MCF 10A (cell line): ENCODE measurements around the gene FBXO15. TPM values are rescaled to one million over a fixed set of nuclear protein-coding genes. Genes with fewer than 3 reads are reported as not detected.

Experiments
- Bru-seq: library from RNA; stranded (reverse); fragments of 400-500 nt; gene quantifications from one replicate; lab custom pipeline; 2021; lab: Mats Ljungman, UMichigan
- BruChase-seq, 2 experiments: library from RNA; stranded (reverse); fragments of 400-500 nt; gene quantifications; one replicate each; lab custom pipeline; 2021; lab: Mats Ljungman, UMichigan
- BruUV-seq: library from RNA; stranded (reverse); fragments of 400-500 nt; replicated peaks from 2 replicates; lab custom pipeline; 2021; lab: Mats Ljungman, UMichigan
- CTCF ChIA-PET: fragments of 300-600 bp; sonication (Branson Sonifier 250); formaldehyde crosslinking; extraction: SDS; loops from one replicate; lab custom pipeline; 2021; ENCODE audit warnings: antibody characterized with exemption, inconsistent platforms; lab: Yijun Ruan, JAX
- POLR2A ChIA-PET: fragments of 300-600, 350-650 bp; sonication (Branson Sonifier 250); formaldehyde crosslinking; extraction: SDS; loops from one replicate; lab custom pipeline; 2020; ENCODE audit warnings: antibody characterized with exemption, inconsistent platforms; lab: Yijun Ruan, JAX
- DNase-seq: peaks from one replicate; pipeline ENCODE4 v3.0.0-alpha.2; 2018; ENCODE audit not compliant: unreplicated experiment
- H3K27ac Mint-ChIP-seq: one replicate; pipeline ENCODE4 v1.8.0; 2022; ENCODE audit warnings: mild to moderate bottlenecking, low read depth, mixed read lengths; ENCODE audit not compliant: unreplicated experiment
- H3K27me3 Mint-ChIP-seq: one replicate; pipeline ENCODE4 v1.8.0; 2022; ENCODE audit warnings: mixed read lengths; ENCODE audit not compliant: insufficient read depth, unreplicated experiment
- H3K36me3 Mint-ChIP-seq: one replicate; pipeline ENCODE4 v1.8.0; 2022; ENCODE audit warnings: mild to moderate bottlenecking, moderate library complexity, mixed read lengths; ENCODE audit not compliant: insufficient read depth, unreplicated experiment
- H3K4me1 Mint-ChIP-seq: one replicate; pipeline ENCODE4 v1.8.0; 2022; ENCODE audit warnings: mixed read lengths; ENCODE audit not compliant: insufficient read depth, unreplicated experiment
- H3K4me3 Mint-ChIP-seq: one replicate; pipeline ENCODE4 v1.8.0; 2022; ENCODE audit warnings: mild to moderate bottlenecking, moderate library complexity, mixed read lengths; ENCODE audit not compliant: unreplicated experiment
- H3K9me3 Mint-ChIP-seq: one replicate; pipeline ENCODE4 v1.8.0; 2022; ENCODE audit warnings: mixed read lengths; ENCODE audit not compliant: unreplicated experiment
- CTCF ChIP-seq: fragments of 200-600 bp; IDR thresholded peaks from one replicate; pipeline ENCODE4 v1.8.0; 2022; ENCODE audit warnings: antibody characterized with exemption, mild to moderate bottlenecking; ENCODE audit not compliant: unreplicated experiment
- intact Hi-C: fragments of 100-400 bp; cut with micrococcal nuclease; formaldehyde crosslinking; loops from 2 replicates; pipeline ENCODE4 v1.14.1; 2022
- long read RNA-seq: library from polyadenylated mRNA; stranded (forward); transcript quantifications from one replicate; pipeline ENCODE4 v2.0.0, GENCODE V29; 2022
- total RNA-seq: library from RNA; stranded (reverse); gene quantifications from 2 replicates; pipeline ENCODE4 v1.2.3, GENCODE V29; 2022

The FBXO15 gene
- total RNA-seq (0.79 and 0.91 TPM in 2 replicates), Bru-seq, nascent RNA (percentile 18 among the genes with signal in this experiment), BruChase-seq, experiment 1, labeled RNA remaining after a 6-hour chase (percentile 25 among the genes with signal in this experiment), BruChase-seq, experiment 2, labeled RNA remaining after a 2-hour chase (percentile 29 among the genes with signal in this experiment)
- long read RNA-seq, partial matches to known transcripts = 0 of 2 reads
- long read RNA-seq, other reads (novel, unspliced or antisense) = 1 of 2 reads

GRCh38 chr18:74147779-74148542 lies at the start of gene FBXO15, which contains the start of gene TIMM21:
Gene FBXO15 (minus strand): TSS chr18:74147834. CDS start chr18:74147785, 49 bp downstream.
Gene TIMM21 (plus strand): TSS chr18:74148523. CDS start chr18:74148809, 286 bp downstream.
- ChIA-PET POLR2A (interaction anchor here (0.7 kb wide), 1 partner anchor 659 kb away, joined by 3 read pairs; no protein-coding TSS in a partner anchor), CTCF (no interaction called here)
- peak within 1 kb of the TSS; percentile 93 for H3K27ac Mint-ChIP-seq
- peak within 1 kb of the TSS; percentile 94 for H3K4me3 Mint-ChIP-seq
- BruUV-seq = no TSS peak
- no peaks in the 10 kb centered on the region for H3K9me3 Mint-ChIP-seq
- peak; percentile 97 for DNase-seq
- no peaks in the 10 kb centered on the region for H3K27me3 Mint-ChIP-seq
- TF ChIP-seq CTCF = no peak
- intact Hi-C loops = no loop called here
- H3K4me1 Mint-ChIP-seq = peaks cover 15% of the 10 kb centered on the region
- H3K36me3 Mint-ChIP-seq = peaks cover 15% of the 10 kb centered on the region

DNA sequence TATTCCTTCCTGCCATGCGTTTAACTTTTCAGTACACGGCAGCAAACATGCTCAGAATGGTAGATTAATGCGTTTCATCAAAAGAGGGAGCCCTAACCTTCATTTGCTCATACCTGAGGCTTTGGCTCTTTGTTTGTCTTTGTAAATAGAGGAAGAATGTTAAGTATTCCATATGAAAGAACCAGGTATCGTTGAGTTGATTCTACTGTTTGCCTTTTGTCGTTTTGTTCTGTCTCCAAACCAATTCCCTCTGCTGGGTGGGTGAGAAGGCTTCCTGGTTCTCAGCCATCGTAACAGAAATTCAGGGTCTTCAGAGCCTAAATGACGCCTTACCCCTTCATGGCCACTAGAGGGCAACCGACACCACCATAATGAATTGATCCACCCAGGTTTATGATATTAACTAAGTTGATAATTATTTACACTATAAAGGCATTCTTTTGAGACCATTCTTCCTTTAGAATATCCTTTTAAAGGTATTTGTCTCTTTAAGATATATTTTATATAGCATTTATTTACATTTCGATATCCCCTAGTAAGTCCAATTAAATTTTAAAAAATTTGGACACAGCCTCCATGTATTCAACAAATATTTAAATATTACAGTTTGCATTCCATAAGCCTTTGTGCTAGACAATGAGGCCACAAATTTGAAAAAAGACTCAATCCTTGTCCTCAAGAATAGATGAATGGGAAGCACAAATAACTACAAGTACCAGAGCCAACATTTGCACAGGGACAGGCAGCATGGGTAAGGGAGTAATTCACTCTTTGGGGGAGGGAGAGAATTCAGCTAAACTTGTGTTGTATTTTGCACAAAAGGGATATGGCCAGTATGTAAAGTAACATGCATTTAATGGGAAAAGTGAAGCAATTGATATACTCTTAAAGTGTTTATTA lies 48.8 kb upstream of the FBXO15 start:
- Mint-ChIP-seq H3K4me3 (peak overlapping the region; percentile 70), H3K4me1 (peaks cover 5% of the 10 kb centered on the region), H3K9me3 (no peaks in the 10 kb centered on the region), H3K36me3 (no peaks in the 10 kb centered on the region), H3K27ac (no peak overlapping the region), H3K27me3 (peaks cover 25% of the 10 kb centered on the region)
- peak; percentile 82 for TF ChIP-seq CTCF
- intact Hi-C loops = loop anchor here (1.0 to 5.0 kb wide), 8 partner anchors 91 to 1495 kb away; no protein-coding TSS in a partner anchor
- ChIA-PET CTCF (interaction anchor here (0.5 to 4.7 kb wide), 23 partner anchors 9 to 1487 kb away, joined by 3 to 89 read pairs (median 4); no protein-coding TSS in a partner anchor), POLR2A (interaction anchor here (0.5 to 1.7 kb wide), 5 partner anchors 40 to 1398 kb away, joined by 3 to 5 read pairs (median 4); no protein-coding TSS in a partner anchor)
- peak; percentile 75 for DNase-seq
- BruUV-seq = no TSS peak

GRCh38 chr18:74194691-74195090 lies 47.1 kb upstream of the FBXO15 start:
- BruUV-seq = no TSS peak
- no peak for TF ChIP-seq CTCF

More at GRCh38 chr18:74194691-74195090, 47.1 kb upstream of the FBXO15 start:
- no peak for DNase-seq
- Mint-ChIP-seq H3K4me3 (no peak overlapping the region), H3K27ac (no peak overlapping the region), H3K4me1 (peaks cover 5% of the 10 kb centered on the region), H3K9me3 (no peaks in the 10 kb centered on the region), H3K27me3 (peaks cover 37% of the 10 kb centered on the region), H3K36me3 (no peaks in the 10 kb centered on the region)
- CTCF ChIA-PET = interaction anchor here (0.6 to 1.8 kb wide), 13 partner anchors 9 to 1492 kb away, joined by 3 to 14 read pairs (median 4); no protein-coding TSS in a partner anchor
- POLR2A ChIA-PET = interaction anchor here (1.0 kb wide), 1 partner anchor 148 kb away, joined by 3 read pairs; no protein-coding TSS in a partner anchor
- intact Hi-C loops = loop anchor here (5.0 kb wide), 1 partner anchor 1432 kb away; no protein-coding TSS in a partner anchor
